Loucy (cell line): ENCODE data around the gene FDX2.

Experiments
- H2AFZ ChIP-seq: fragments of 200-600 bp; sonication (generic); 2 replicates; pipeline ENCODE4 v1.6.0; 2016; ENCODE audit warnings: antibody characterized with exemption, mild to moderate bottlenecking, low read length, moderate library complexity
- H3F3A ChIP-seq: fragments of 200-600 bp; 2 replicates; pipeline ENCODE4 v1.6.0; 2016; ENCODE audit warnings: antibody characterized with exemption, low read depth, mild to moderate bottlenecking
- H3K27me3 ChIP-seq: fragments of 200-600 bp; sonication (generic); 2 replicates; pipeline ENCODE4 v1.6.1; 2014; ENCODE audit warnings: low read length, mild to moderate bottlenecking; ENCODE audit not compliant: insufficient read depth, poor library complexity, severe bottlenecking
- H3K36me3 ChIP-seq: fragments of 200-600 bp; sonication (generic); 2 replicates; pipeline ENCODE4 v1.6.1; 2016; ENCODE audit warnings: low read length; ENCODE audit not compliant: insufficient read depth
- H3K4me1 ChIP-seq: fragments of 200-600 bp; sonication (generic); 2 replicates; pipeline ENCODE4 v1.5.1; 2014; ENCODE audit warnings: low read length, mild to moderate bottlenecking; ENCODE audit not compliant: insufficient read depth, poor library complexity, severe bottlenecking
- H3K4me2 ChIP-seq: fragments of 200-600 bp; sonication (generic); 2 replicates; pipeline ENCODE4 v1.6.0; 2014; ENCODE audit warnings: antibody characterized with exemption, low read length, low read depth, mild to moderate bottlenecking; ENCODE audit not compliant: poor library complexity, severe bottlenecking
- H3K4me3 ChIP-seq: fragments of 200-600 bp; sonication (generic); 2 replicates; pipeline ENCODE4 v1.5.1; 2014; ENCODE audit warnings: low read length, mild to moderate bottlenecking, mixed read lengths; ENCODE audit not compliant: poor library complexity, severe bottlenecking
- H3K79me2 ChIP-seq: fragments of 200-600 bp; sonication (generic); 2 replicates; pipeline ENCODE4 v1.6.1; 2014; ENCODE audit warnings: low read length; ENCODE audit not compliant: insufficient read depth
- H3K9ac ChIP-seq: fragments of 200-600 bp; sonication (generic); 2 replicates; pipeline ENCODE4 v1.6.0; 2014; ENCODE audit warnings: mild to moderate bottlenecking, low read depth, low read length, moderate library complexity; ENCODE audit not compliant: poor library complexity, severe bottlenecking
- H3K9me2 ChIP-seq: fragments of 200-600 bp; sonication (generic); replicated peaks from 2 replicates; pipeline ENCODE4 v1.6.1; 2016; ENCODE audit warnings: low read depth, low read length, mixed read lengths
- H3K9me3 ChIP-seq: fragments of 200-600 bp; sonication (generic); 2 replicates; pipeline ENCODE4 v1.6.1; 2014; ENCODE audit warnings: mild to moderate bottlenecking, antibody characterized with exemption, low read length, low read depth; ENCODE audit not compliant: insufficient read depth
- H4K20me1 ChIP-seq: fragments of 200-600 bp; sonication (generic); 2 replicates; pipeline ENCODE4 v1.6.0; 2014; ENCODE audit warnings: antibody characterized with exemption, low read length, mild to moderate bottlenecking; ENCODE audit not compliant: insufficient read depth, poor library complexity, severe bottlenecking
- EZH2phosphoT487 ChIP-seq: fragments of 200-600 bp; IDR thresholded peaks from 2 replicates; pipeline ENCODE4 v1.6.1; 2018; ENCODE audit warnings: antibody characterized with exemption, mild to moderate bottlenecking, moderate library complexity, borderline replicate concordance
- TF ChIP-seq, protein P1 (sequence below): fragments of 200-600 bp; sonication (generic); conservative IDR thresholded peaks from 2 replicates; pipeline ENCODE4 v1.5.1; 2014; ENCODE audit warnings: mild to moderate bottlenecking, antibody characterized with exemption, low read length

Gene FDX2

DNA sequence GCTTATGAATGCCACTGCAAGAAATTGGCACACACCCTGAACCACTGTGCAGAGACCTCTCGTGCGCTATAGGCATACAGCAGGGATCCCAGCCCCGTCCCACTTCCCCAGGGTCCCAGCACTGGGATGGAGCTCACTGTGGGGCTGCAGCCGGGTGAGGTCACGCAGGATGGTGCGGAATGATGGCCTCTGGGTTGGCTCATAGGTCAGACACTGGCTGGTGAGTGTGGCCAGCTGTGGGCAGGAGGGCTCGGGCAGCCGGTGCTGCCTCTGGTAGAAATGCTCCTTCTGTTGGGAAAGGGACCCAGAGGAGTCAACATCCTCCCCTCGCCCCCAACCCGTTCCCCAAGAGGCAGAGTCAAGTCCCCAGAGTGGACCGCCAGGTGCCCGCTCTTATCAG lies 40.6 kb upstream of the FDX2 start:
- Histone ChIP-seq H3K4me2 (no peak overlapping the region), H3K9ac (no peak overlapping the region), H3K79me2 (no peaks in the 10 kb centered on the region), H3K4me3 (no peak overlapping the region), H3K9me3 (no peaks in the 10 kb centered on the region), H3K36me3 (peaks cover 47% of the 10 kb centered on the region; the same call in 1 of the 2 replicates), H2AFZ (no peak overlapping the region), H4K20me1 (no peaks in the 10 kb centered on the region), H3K27me3 (no peaks in the 10 kb centered on the region), H3K4me1 (no peaks in the 10 kb centered on the region), H3F3A (no peaks in the 10 kb centered on the region), H3K9me2 (no peaks in the 10 kb centered on the region)
- TF ChIP-seq EZH2phosphoT487: no peak
- TF ChIP-seq, protein P1, sequence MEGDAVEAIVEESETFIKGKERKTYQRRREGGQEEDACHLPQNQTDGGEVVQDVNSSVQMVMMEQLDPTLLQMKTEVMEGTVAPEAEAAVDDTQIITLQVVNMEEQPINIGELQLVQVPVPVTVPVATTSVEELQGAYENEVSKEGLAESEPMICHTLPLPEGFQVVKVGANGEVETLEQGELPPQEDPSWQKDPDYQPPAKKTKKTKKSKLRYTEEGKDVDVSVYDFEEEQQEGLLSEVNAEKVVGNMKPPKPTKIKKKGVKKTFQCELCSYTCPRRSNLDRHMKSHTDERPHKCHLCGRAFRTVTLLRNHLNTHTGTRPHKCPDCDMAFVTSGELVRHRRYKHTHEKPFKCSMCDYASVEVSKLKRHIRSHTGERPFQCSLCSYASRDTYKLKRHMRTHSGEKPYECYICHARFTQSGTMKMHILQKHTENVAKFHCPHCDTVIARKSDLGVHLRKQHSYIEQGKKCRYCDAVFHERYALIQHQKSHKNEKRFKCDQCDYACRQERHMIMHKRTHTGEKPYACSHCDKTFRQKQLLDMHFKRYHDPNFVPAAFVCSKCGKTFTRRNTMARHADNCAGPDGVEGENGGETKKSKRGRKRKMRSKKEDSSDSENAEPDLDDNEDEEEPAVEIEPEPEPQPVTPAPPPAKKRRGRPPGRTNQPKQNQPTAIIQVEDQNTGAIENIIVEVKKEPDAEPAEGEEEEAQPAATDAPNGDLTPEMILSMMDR: no peak

DNA sequence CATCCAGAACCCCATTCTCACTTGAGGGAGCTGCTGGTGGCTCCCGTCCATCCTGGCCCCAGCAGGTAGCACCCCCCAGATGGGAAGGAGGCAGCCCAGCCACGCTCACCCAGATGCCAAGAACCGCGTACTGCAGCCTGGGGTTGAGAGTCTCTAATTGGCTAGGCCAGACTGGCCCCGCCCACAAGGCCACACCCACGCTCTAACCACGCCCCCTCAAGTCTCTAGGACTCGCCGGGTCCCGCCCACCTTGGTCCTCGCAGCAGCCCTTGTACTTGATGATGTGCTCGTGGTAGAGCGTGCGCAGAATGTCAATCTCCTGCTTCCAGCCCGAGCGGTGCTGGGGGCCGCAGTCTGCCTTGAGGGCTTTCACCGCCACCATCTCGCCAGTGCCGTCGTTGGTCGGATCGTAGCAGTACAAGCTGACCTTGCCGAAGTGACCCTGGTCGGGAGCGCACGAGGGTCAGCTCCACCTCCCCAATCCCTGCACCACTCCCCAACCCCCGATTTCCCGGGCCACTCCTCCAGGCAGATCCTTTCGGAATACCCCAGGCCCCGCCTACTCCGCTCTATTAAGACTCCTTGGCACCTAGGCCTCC lies 38.1 kb upstream of the FDX2 start:
- Histone ChIP-seq H3K9ac (no peak overlapping the region), H3K4me1 (no peaks in the 10 kb centered on the region), H2AFZ (no peak overlapping the region), H3F3A (no peaks in the 10 kb centered on the region), H4K20me1 (no peaks in the 10 kb centered on the region), H3K9me2 (no peaks in the 10 kb centered on the region), H3K4me2 (no peak overlapping the region), H3K36me3 (peaks cover 38% of the 10 kb centered on the region; the same call in 1 of the 2 replicates), H3K27me3 (no peaks in the 10 kb centered on the region), H3K79me2 (no peaks in the 10 kb centered on the region), H3K9me3 (no peaks in the 10 kb centered on the region), H3K4me3 (no peak overlapping the region)
- no peak for TF ChIP-seq EZH2phosphoT487
- TF ChIP-seq, protein P1: no peak

DNA sequence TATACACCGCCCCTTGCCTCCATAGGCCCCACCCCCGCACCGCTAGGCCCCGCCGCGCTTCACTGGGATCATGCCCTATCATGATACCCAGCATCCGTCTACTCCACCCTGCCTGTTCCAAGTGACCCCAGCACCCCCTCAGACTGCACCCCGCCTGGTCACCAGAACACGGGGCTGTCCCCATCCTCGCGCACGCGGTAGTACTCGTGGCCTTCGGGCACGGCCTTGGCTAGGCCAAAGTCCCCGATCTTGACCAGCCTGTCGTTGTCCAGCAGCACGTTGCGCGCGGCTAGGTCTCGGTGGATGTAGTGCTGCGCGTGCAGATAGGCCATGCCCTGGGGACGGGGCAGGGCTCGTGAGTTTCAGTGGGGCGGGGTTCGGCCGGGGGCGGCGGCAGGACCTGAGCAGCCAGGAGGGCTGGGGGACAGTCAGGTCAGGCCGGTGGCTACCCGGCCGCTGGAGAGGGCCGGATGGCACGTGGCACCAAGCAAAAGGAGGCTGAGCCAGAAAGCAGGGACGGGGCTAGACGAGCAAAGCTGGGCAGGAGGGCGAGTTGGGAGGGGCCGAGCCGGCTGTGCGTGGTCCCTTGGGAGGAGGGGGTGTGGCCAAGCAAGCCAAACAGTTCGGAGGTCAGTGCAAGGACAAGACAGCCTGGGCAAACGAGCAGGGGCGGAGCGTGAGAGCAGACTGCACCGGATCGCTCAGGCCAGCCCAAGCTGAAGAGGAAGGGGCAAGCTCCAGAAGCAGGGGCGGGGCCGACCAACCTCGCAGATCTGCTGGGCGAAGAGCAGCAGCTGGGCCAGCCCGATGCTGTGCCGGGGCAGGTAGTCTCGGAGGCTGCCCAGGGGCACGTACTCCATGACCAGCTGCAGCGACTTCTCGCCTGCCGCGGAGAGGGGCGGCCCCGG lies 37.2 kb upstream of the FDX2 start:
- no peak overlapping the region for H3K4me2 ChIP-seq
- H3K4me3 ChIP-seq: no peak overlapping the region
- no peaks in the 10 kb centered on the region for H3K9me3 ChIP-seq
- no peaks in the 10 kb centered on the region for H3K4me1 ChIP-seq
- H3K9me2 ChIP-seq: no peaks in the 10 kb centered on the region
- peaks cover 34% of the 10 kb centered on the region; the same call in 1 of the 2 replicates for H3K36me3 ChIP-seq
- no peak overlapping the region for H2AFZ ChIP-seq
- H3F3A ChIP-seq: no peaks in the 10 kb centered on the region
- TF ChIP-seq EZH2phosphoT487: no peak
- TF ChIP-seq, protein P1: no peak
- H3K9ac ChIP-seq: no peak overlapping the region
- H4K20me1 ChIP-seq: no peaks in the 10 kb centered on the region
- H3K27me3 ChIP-seq: no peaks in the 10 kb centered on the region
- H3K79me2 ChIP-seq: no peaks in the 10 kb centered on the region
